ENCODE results near the gene NPR3.

DNA sequence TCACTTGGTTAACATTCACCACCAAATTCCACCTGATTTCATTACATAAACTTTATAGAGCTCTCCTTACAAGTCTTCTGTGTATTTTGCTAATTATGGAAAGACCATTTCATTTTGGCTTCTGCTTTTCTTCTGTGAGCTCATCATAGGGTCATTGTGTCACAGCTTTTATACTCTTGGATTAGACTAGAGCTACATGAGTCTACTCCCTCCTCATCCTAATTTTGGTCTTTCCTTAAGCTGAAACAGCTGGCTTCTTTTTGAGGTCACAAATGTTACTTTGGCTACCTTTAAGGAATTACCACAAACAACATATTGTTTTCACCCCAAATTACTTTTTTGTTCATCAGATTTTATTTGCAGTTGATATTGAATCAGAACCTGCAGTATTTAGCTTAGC, 103.0 kb downstream of the NPR3 start:
- TF ChIP-seq RAD21 (IDR thresholded peaks at IDR 0.05; ENCODE audit: low read depth) (no peak), YY1 (IDR thresholded peaks at IDR 0.05; ENCODE audit: low read depth) (no peak), TAF1 (IDR thresholded peaks at IDR 0.05; ENCODE audit: low read depth) (no peak), NFIC (IDR thresholded peaks at IDR 0.05) (no peak), ZBTB7A (IDR thresholded peaks at IDR 0.05; ENCODE audit: low read depth) (no peak), TEAD4 (IDR thresholded peaks at IDR 0.05) (no peak), FOXM1 (IDR thresholded peaks at IDR 0.05; ENCODE audit: borderline replicate concordance, low read depth) (no peak), TCF12 (IDR thresholded peaks at IDR 0.05; ENCODE audit: low read depth) (no peak), EP300 (IDR thresholded peaks at IDR 0.05; ENCODE audit: borderline replicate concordance) (no peak), EGR1 (IDR thresholded peaks at IDR 0.05) (no peak), MAX (IDR thresholded peaks at IDR 0.05) (no peak)
- TF ChIP-seq, protein P1, sequence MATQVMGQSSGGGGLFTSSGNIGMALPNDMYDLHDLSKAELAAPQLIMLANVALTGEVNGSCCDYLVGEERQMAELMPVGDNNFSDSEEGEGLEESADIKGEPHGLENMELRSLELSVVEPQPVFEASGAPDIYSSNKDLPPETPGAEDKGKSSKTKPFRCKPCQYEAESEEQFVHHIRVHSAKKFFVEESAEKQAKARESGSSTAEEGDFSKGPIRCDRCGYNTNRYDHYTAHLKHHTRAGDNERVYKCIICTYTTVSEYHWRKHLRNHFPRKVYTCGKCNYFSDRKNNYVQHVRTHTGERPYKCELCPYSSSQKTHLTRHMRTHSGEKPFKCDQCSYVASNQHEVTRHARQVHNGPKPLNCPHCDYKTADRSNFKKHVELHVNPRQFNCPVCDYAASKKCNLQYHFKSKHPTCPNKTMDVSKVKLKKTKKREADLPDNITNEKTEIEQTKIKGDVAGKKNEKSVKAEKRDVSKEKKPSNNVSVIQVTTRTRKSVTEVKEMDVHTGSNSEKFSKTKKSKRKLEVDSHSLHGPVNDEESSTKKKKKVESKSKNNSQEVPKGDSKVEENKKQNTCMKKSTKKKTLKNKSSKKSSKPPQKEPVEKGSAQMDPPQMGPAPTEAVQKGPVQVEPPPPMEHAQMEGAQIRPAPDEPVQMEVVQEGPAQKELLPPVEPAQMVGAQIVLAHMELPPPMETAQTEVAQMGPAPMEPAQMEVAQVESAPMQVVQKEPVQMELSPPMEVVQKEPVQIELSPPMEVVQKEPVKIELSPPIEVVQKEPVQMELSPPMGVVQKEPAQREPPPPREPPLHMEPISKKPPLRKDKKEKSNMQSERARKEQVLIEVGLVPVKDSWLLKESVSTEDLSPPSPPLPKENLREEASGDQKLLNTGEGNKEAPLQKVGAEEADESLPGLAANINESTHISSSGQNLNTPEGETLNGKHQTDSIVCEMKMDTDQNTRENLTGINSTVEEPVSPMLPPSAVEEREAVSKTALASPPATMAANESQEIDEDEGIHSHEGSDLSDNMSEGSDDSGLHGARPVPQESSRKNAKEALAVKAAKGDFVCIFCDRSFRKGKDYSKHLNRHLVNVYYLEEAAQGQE (IDR thresholded peaks at IDR 0.05; ENCODE audit: low read depth) = no peak
- TF ChIP-seq, protein P2, sequence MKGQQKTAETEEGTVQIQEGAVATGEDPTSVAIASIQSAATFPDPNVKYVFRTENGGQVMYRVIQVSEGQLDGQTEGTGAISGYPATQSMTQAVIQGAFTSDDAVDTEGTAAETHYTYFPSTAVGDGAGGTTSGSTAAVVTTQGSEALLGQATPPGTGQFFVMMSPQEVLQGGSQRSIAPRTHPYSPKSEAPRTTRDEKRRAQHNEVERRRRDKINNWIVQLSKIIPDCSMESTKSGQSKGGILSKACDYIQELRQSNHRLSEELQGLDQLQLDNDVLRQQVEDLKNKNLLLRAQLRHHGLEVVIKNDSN (IDR thresholded peaks at IDR 0.05) = no peak

Measured in Ishikawa (cell line).